ENCODE data around the gene DNAJC30.

The DNAJC30 gene

DNA sequence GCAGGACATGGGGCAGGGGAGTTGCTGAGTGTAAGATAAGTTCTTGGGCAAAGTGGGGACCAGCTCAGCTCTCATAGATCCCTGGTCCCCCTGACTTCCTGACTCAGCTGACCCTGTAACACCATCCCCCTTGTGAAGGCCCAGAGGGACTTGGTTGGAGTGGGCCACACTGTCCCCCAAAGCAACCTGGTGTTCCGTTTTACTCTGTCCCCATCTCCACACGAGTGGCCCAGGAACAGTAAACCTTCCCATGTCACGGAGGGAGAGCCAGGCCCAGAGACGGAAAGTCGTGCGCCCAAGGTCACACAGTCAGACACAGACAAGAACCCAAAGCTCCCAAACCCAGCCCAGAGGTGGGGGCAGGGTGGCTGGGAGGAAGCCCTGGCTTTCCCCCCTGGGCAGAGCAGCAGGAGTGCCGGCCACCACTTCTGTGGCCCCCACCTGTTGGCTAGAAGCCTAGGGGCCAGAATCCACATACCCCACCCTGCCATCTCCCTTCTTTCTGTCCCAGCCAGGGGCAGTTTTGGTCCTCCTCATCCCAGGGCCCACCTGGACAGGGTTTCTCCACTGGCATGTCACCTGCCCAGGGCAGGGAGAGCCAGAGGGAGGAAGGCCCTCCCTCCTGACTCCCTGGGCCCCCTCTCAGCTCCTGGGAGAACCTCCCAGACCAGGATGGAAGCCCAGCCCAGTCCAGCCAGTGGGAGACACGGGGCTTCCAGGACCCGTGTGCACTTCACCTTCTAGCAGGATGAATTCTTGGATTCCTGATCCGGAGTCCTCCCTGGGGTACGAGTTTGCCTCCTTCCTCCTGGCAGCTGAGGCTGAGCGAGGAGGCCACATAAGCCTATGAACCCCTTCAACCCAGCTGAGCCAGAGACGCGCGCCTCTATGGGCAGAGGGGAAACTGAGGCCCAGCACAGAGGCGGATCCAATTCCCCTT, 36.2 kb downstream of the DNAJC30 start:
- DNase-seq, result no peak

GRCh38 chr7:73645643-73646174, 37.5 kb downstream of the DNAJC30 start:
- DNase-seq, result no peak

- DNase-seq, result no peak
These were observed 38.5 kb downstream of the DNAJC30 start for GRCh38 chr7:73644688-73645286.

GRCh38 chr7:73642834-73643233, 40.4 kb downstream of the DNAJC30 start:
- DNase-seq, result no peak

- DNase-seq, result no peak
These were observed 44.3 kb downstream of the DNAJC30 start for GRCh38 chr7:73638911-73639310.

DNA sequence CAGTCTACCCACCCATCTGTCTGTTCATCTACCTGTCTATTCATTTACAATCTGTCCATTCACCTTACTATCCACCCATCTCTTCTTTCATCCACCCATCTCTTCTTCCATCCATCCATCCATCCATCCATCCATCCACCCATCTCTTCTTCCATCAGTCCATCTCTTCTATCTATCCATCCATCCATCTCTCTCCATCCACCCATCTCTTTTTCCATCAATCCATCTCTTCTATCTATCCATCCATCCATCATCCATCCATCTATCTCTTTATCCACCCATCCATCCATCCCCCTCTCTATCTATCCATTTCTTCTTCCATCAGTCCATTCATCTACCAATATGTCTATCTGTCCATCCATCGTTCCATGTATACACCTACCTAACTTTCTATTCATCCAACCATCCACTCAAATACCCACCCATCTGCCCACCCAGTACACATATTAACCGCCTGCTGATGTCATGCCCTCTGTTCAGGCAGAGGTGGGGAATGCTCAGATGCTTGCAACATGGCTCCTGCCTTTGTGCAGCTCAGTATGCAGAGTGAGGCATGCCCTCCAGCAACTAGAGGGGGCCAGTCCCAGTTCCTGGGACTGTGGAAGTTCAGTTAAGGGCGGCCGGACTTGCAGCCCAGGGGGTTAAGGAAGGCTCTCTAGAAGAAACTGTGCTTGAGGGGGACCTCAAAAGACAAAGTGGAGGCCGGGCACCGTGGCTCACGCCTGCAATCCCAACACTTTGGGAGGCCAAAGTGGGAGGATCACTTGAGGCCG, 47.6 kb downstream of the DNAJC30 start:
- DNase-seq, result no peak

DNA sequence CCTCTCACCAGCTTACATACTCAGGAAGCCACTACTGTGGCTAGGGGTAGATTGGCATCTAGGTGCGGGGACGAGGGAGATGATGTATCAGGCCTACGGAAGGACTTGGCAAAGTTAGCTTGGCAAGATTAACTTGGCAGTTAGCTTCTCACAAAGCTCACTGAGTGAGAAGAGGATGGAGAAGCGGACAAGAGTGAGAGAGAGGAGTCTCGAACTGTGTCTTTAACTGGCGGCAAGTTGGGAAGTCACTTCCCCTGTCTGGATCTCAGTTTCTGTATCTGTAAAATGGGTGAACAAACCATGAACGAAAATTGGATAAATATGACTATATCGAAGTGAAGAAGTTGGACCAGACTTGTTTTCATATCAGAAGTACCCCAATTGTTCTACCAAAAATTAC, 49.4 kb downstream of the DNAJC30 start:
- DNase-seq, result no peak

DNA sequence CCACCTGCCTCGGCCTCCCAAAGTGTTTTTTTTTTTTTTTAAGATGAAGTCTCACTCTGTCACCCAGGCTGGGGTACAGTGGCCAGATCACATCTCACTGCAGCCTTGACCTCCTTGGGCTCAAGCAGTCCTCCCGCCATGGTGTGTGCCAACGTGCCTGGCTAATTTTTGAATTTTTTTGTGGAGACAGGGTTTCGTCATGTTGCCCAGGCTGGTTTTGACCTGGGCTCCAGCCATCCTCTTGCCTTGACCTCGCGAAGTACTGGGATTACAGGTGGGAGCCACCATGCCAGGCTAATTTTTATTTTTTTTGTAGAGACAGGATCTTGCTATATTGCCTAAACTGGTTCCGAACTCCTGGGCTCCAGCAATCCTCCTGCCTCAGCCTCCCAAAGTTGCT, 49.9 kb downstream of the DNAJC30 start:
- DNase-seq, result no peak

DNA sequence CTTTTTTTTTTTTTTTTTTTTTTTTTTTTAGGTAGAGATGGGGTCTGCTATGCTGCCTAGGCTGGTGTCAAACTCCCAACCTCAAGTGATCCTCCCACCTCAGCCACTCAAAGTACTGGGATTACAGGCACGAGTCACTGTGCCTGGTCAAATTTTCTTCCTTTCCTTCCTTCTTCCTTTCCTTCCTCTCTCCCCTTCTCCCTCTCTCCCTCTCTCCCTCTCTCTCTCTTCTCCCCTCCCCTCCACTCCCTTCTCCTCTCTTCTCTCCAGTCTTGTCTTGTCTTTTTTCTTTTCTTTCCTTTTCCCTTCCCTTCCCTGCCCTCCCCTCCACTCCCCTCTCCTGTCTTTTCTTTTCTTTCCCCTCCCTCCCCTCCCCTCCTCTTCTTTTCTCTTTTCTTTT, 51.7 kb downstream of the DNAJC30 start:
- DNase-seq, result no peak

All from bone marrow (tissue), 2 donors.